PC-3 (cell line): ENCODE results near the gene SLC17A5.

Source experiments
- CTCF ChIP-seq: fragments of 300-600 bp; sonication (generic); conservative IDR thresholded peaks from 2 replicates; pipeline ENCODE4 v1.5.1; 2017; ENCODE audit warnings: antibody characterized with exemption, low read depth, mild to moderate bottlenecking, low read length
- EZH2 ChIP-seq: fragments of 300-600 bp; sonication (generic); IDR thresholded peaks from one replicate; pipeline ENCODE4 v1.6.1; 2017; ENCODE audit warnings: antibody characterized with exemption, mild to moderate bottlenecking, low read length; ENCODE audit not compliant: unreplicated experiment
- EZH2phosphoT487 ChIP-seq: fragments of 300-600 bp; sonication (generic); IDR thresholded peaks from 2 replicates; pipeline ENCODE4 v1.6.1; 2018; ENCODE audit warnings: mild to moderate bottlenecking, antibody characterized with exemption, low read length, borderline replicate concordance

- no peak for TF ChIP-seq CTCF
- no peak for TF ChIP-seq EZH2phosphoT487
- no peak for TF ChIP-seq EZH2
Measured at GRCh38 chr6:73631849-73632248, 21.9 kb downstream of the SLC17A5 start.
